ENCODE data around the gene AP3S1. TPM values are rescaled to one million over a fixed set of nuclear protein-coding genes. Genes with fewer than 3 reads are reported as not detected.
"Not testable (repeated sequence)": the region's sequence is repeated elsewhere in the genome, so short reads cannot be mapped to it uniquely, and the experiment has no call there.

The AP3S1 gene
- 68.7 and 69.4 TPM in 2 replicates for total RNA-seq

GRCh38 chr5:115841382-115842088 is at the start of gene AP3S1, which contains the start of gene ATG12:
TSS of gene AP3S1 (plus strand) at chr5:115841935. CDS start at chr5:115842038, 103 bp downstream.
TSS of gene ATG12 (minus strand) at chr5:115841565. CDS start at chr5:115841552, 13 bp downstream.
- intact Hi-C loops (cut with micrococcal nuclease), result loop anchor here (1.0 to 10.0 kb wide), 8 partner anchors 215 to 733 kb away; partner anchors contain the start of genes CCDC112, COMMD10, FEM1C and SEMA6A

GRCh38 chr5:115795700-115796099 is 46.0 kb upstream of the AP3S1 start:
- intact Hi-C loops (cut with micrococcal nuclease), result no loop called here

- intact Hi-C loops (cut with micrococcal nuclease), result no loop called here
These were observed 45.1 kb upstream of the AP3S1 start for GRCh38 chr5:115796656-115797055.

DNA sequence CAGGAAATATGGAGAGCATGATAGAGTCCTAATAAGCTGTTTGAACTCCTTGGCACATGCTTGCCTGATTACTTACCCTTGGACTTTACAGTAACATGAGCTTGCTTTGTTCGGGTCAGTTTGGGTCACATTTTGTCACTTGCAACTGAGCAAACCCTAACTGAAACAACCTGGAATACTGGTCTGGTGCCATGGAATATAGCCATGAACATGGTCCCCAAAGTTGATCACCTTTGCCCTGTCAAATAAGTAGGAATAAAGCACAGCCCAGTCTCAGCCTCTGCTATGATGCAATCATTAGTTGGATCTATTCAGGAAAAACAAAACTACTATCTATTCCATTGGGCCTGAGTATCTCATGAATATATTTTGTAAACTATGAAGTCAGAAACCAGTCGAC is 43.5 kb upstream of the AP3S1 start:
- intact Hi-C loops (cut with micrococcal nuclease), result no loop called here

DNA sequence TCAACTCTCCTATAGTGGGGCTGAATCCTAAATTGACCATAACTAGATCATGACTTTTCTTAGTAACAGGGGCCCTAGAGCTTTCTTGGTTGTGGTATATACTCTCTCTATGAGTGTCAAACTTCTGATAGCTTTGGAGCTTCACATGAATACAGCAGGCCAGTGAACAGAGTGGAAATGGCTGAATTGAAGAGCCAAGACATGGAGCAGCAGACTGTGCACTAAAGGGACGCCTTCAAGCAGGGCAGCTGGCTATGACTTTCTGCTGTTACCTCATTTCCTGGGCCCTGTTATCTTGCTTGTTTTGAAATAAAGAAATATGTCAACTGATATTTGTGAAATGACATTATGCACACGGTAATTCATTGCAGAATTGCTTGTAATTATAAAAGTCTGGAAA is 41.6 kb upstream of the AP3S1 start:
- intact Hi-C loops (cut with micrococcal nuclease), result no loop called here

DNA sequence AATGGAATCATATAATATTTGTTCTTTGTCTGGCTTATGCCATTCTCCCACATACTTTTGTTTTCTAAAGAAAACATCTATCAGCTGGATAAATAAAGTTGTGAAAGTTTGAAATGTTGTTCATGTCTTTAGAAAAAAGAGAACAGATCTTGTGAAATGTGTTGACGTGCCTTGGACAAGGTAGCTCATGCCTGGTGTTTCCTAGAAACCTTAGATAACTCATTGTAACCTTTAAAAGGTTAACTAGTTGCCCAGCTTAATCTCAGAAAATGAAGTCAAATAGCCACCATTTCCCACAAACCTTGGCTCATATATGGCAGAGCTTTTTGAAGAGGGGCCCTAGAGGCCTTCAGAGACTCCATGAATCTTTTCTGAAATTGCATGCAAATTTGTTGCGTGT is 40.6 kb upstream of the AP3S1 start:
- intact Hi-C loops (cut with micrococcal nuclease), result no loop called here

DNA sequence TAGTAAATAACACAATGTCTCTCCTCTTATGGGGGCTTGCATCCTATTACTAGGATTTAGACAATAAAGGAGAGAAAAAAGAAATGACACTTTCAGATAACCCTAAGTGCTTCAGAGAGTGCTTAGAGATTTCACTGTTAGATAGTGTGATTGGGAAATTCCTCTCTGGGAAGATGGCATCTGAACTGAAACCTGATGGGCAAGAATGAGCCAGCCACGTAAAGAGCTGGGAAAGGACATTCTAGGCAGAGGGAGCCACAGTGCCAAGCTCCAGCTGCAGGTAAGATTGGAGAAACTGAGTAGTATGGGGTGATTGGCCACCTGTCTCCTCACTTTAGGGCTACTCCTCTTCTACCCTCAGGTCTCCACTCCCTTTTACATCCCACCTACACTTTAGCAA is 39.8 kb upstream of the AP3S1 start:
- intact Hi-C loops (cut with micrococcal nuclease), result no loop called here

GRCh38 chr5:115806986-115807653 is 34.6 kb upstream of the AP3S1 start:
- intact Hi-C loops (cut with micrococcal nuclease), result no loop called here

GRCh38 chr5:115807654-115808052 is 34.1 kb upstream of the AP3S1 start:
- intact Hi-C loops (cut with micrococcal nuclease), result no loop called here

- intact Hi-C loops (cut with micrococcal nuclease), result not testable (repeated sequence)
These were observed 33.7 kb upstream of the AP3S1 start for GRCh38 chr5:115808066-115808465.

DNA sequence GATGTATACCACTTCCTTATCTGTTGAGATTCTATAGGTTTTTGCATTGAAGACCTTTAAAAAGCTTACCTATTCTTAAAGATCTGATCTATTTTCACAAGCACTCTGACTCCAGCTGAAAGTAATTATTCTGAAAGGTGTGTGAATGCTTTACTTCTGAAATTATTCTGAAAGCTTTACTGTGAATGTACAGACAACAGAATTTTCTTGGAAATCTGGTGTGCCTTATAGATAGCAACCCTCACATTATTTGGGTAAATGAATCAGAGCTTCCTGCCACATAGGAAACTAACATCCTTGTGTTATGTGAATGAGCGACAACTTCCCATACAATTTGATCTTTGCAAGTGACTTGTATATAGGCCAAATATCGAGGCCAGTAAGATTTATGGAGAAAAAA is 31.8 kb upstream of the AP3S1 start:
- intact Hi-C loops (cut with micrococcal nuclease), result loop anchor here (10.0 kb wide), 1 partner anchor 765 kb away; the partner anchor contains the start of gene SEMA6A

DNA sequence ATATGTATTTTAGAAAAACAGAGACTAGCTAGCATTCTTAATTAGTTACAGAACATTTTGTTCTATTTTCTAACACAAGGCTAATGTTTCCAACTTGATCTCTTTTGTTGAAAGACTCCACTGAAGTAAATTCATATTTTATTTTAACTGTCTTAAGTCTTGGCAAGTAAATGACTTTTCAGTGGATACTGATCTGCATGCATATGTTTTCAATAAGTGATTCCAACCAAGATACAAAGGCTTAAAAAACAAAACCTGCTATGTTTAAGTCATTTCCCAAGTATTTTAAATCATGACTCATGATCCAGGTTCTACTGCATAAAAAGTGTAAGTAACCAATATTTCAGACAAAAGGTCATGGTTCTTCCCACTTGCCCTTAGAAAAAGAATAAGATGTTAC is 31.0 kb upstream of the AP3S1 start:
- intact Hi-C loops (cut with micrococcal nuclease), result loop anchor here (10.0 kb wide), 1 partner anchor 764 kb away; the partner anchor contains the start of gene SEMA6A

DNA sequence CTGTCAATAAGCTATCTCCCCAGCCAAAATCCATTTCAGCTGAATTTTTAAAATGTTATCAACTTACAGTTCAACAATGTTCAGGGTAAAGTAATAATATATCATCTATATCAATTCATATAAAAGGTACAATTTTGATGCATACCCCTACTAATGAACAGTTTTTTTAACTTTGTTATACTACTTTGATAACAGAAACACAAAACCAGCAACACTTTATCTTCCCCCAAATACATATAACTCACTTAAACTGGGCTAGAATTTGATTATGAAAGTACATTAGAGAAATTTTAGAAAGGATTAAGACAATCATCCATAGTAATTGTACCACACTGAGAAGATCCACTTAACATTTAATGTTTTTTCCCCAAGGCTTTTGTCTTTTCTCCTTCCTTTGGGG is 30.3 kb upstream of the AP3S1 start:
- intact Hi-C loops (cut with micrococcal nuclease), result loop anchor here (10.0 kb wide), 1 partner anchor 763 kb away; the partner anchor contains the start of gene SEMA6A

DNA sequence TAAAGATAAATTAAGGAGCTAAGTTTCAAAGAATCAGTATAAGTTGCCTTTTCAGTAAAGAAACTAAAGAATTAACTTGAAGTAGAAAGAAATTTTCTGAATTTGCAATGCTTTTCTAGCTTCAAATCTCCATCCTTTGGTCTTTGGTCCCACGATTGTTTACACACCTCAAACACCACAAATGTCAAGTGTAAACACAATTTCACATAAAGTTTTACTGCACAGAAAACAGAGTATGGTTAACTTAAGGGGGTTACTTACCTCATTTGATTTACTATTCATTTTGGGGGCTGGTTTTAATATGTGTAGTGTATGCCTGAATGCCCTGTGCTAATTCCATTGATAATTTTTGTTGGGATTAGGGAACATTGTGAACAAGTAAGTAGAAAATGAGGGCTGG is 29.4 kb upstream of the AP3S1 start:
- intact Hi-C loops (cut with micrococcal nuclease), result loop anchor here (10.0 kb wide), 1 partner anchor 762 kb away; the partner anchor contains the start of gene SEMA6A

DNA sequence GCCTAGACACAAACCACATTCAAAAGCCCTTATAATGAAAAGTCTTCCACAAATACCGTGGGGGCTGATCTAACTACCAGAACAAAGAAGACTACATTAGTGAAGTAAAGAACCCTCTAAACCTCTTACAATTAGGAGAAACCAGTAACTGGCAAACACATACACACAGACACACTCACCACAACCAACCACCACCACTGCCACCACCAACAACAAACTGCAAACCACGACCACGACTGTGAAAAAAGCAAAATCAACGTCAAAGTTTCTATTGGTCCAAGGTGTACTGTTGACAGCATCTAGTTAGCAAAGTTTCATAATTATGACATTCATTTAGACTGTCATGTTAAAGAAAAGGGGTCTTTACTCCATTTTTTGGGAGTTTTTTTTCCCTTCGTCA is 28.0 kb upstream of the AP3S1 start:
- intact Hi-C loops (cut with micrococcal nuclease), result loop anchor here (10.0 kb wide), 1 partner anchor 761 kb away; the partner anchor contains the start of gene SEMA6A

DNA sequence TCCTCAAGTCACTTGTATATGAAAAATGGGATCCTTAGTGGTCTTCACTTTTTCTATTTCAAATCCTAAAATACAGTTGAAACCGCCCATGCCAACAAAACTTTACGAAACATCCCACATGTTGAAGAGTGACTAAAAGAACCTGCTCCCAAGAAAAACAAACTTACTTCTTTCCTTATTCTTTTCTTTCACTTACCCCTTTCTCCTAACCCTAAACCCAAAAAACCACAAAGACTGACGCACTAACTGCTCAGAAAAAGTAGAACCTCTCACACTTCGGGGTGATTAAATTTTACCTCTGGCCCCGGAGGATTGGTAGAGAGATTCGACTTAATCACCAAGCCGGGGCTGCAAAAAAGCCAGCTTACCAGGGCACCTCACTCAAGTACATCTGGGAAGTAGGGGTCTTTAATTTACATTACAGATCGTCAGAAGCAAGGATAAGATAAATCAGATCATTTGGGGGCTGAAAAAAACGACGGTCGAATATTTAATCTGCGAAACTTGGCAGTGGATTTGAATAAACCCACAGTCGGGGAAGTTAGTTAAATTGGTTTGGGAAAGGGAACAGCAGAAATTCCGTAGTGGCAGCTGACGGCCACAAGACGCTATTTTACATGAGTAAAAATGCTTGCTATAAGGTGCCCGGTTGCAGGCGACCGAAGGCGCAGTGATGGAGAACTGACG is 26.6 kb upstream of the AP3S1 start:
- intact Hi-C loops (cut with micrococcal nuclease), result loop anchor here (10.0 kb wide), 1 partner anchor 760 kb away; the partner anchor contains the start of gene SEMA6A

- intact Hi-C loops (cut with micrococcal nuclease), result loop anchor here (10.0 kb wide), 1 partner anchor 759 kb away; the partner anchor contains the start of gene SEMA6A
These were observed 26.0 kb upstream of the AP3S1 start for GRCh38 chr5:115815693-115816225.

GRCh38 chr5:115816226-115817081 is 25.3 kb upstream of the AP3S1 start, which contains the start of gene CDO1:
TSS of gene CDO1 (minus strand) at chr5:115816659. CDS start at chr5:115816397, 262 bp downstream.
- intact Hi-C loops (cut with micrococcal nuclease), result loop anchor here (10.0 kb wide), 1 partner anchor 758 kb away; the partner anchor contains the start of gene SEMA6A

DNA sequence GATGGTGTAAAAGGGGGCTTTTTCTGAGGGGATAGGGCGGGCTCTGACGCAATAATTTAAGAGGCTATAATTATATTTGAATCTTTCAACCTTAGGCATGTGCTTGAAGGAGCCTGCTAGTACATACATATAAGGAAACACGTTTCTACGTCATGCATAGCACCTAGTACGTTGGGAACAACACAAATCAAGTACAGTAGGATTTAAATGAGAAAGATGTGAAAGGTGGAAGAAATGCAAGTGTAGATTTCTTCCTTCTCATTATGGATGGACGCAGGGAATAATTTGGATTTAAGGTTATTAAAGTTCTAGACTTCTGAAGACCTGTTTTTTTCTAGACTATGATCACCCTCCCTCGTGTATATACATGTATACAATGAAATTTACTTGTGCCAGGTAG is 24.3 kb upstream of the AP3S1 start:
- intact Hi-C loops (cut with micrococcal nuclease), result loop anchor here (10.0 kb wide), 1 partner anchor 757 kb away; the partner anchor contains the start of gene SEMA6A

DNA sequence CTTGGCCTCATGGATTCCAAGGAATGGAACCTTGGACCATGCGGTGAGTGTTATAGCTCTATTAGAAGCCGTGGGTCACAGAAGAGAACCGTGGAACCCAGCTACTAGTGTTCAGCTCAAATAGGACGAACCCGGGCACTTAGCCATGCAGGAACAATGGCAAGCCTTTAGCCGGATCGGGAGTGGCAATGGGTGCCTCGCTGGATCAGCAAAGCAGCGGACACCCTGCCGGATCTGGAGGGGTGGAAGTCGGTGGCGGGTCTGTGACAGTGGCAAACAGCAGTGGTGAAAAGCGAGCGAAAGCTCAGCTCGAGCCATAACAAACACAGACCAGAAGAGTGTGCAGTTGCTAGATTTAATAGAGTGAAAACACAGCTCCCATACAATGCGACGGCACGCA is 22.9 kb upstream of the AP3S1 start:
- intact Hi-C loops (cut with micrococcal nuclease), result loop anchor here (10.0 kb wide), 1 partner anchor 756 kb away; the partner anchor contains the start of gene SEMA6A

Measured in T-helper 2 cell treated with Interferon-gamma antibody and Interleukin-4, amounts not matched to agents 100 ng/mL and 5 ng/mL, for 36 hours (primary cell).